HepG2 (cell line): ENCODE results near the gene LRP1-AS. TPM values are rescaled to one million over a fixed set of nuclear protein-coding genes. Genes with fewer than 3 reads are reported as not detected.

ENCODE experiments used
- ATAC-seq: fragments of 200-7000 bp; cut with Tn5 transposase; 3 replicates; pipeline ENCODE4 v1.9.1; 2020; ENCODE audit warnings: mild to moderate bottlenecking, moderate library complexity
- BruUV-seq: library from RNA; stranded (reverse); fragments of 400-500 nt; replicated peaks from 2 replicates; lab custom pipeline; 2021; lab: Mats Ljungman, UMichigan
- CTCF ChIA-PET: fragments of 300-600 bp; formaldehyde crosslinking; extraction: SDS; loops from one replicate; lab custom pipeline; 2021; ENCODE audit warnings: low total read pairs, inconsistent platforms, low intra/inter-chr PET ratio; lab: Yijun Ruan, JAX
- POLR2A ChIA-PET: fragments of 350-600 bp; sonication (Branson Sonifier 250); formaldehyde crosslinking; loops from one replicate; lab custom pipeline; 2020; ENCODE audit warnings: antibody characterized with exemption, inconsistent platforms; lab: Yijun Ruan, JAX
- DNase-seq: peaks from one replicate; pipeline ENCODE4 v3.0.0-alpha.2; 2015; ENCODE audit warnings: low spot score
- FAIRE-seq: peaks from 3 replicates; lab custom pipeline; 2011; peaks lifted over from hg19 to GRCh38; lab: Jason Lieb, UNC
- H2AFZ ChIP-seq: one replicate; pipeline ENCODE4 v1.6.1; 2011; ENCODE audit warnings: low read length, inconsistent platforms
- H3K27ac ChIP-seq: fragments of 300-600 bp; 3 replicates; pipeline ENCODE4 v1.8.0; 2011; ENCODE audit warnings: mixed run types, mild to moderate bottlenecking, mixed read lengths, low read length, inconsistent platforms; ENCODE audit not compliant: insufficient read depth; ENCODE audit errors: extremely low read length
- H3K27me3 ChIP-seq, 2 experiments: fragments of 200-600 bp in 1 of 2; 2 replicates in 1 of 2; 3 replicates in 1 of 2; pipeline versions ENCODE4 v1.6.0 to v1.8.0; 2011; ENCODE audit warnings: low read length in 2 of 2, mild to moderate bottlenecking in 2 of 2, moderate library complexity in 2 of 2, inconsistent platforms in 1 of 2; ENCODE audit not compliant: insufficient read depth in 2 of 2, control insufficient read depth in 1 of 2
- H3K36me3 ChIP-seq, 2 experiments: fragments of 200-600 bp in 1 of 2; replicated peaks in 1 of 2; 2 replicates in 1 of 2; 3 replicates in 1 of 2; pipeline versions ENCODE4 v1.5.1 to v1.8.0; 2011; ENCODE audit warnings: low read length in 2 of 2, inconsistent platforms in 1 of 2; ENCODE audit not compliant: insufficient read depth in 2 of 2, control insufficient read depth in 1 of 2
- H3K4me1 ChIP-seq: 2 replicates; pipeline ENCODE4 v1.5.1; 2012; ENCODE audit warnings: low read length, inconsistent platforms; ENCODE audit not compliant: insufficient read depth
- H3K4me2 ChIP-seq: 2 replicates; pipeline ENCODE4 v1.6.0; 2011; ENCODE audit warnings: low read depth, low read length, inconsistent platforms
- H3K4me3 ChIP-seq, 3 experiments: fragments of 200-600 bp in 1 of 3; sonication (generic), shearing (Covaris generic) in 1 of 3; replicated peaks in 1 of 3; 2 replicates each; pipeline ENCODE4 v1.5.1; 2011 to 2016; ENCODE audit warnings: low read length in 3 of 3, inconsistent platforms in 2 of 3, low read depth in 2 of 3, mild to moderate bottlenecking in 2 of 3, control low read depth in 1 of 3, mixed read lengths in 1 of 3; ENCODE audit not compliant: insufficient read depth in 1 of 3
- H3K79me2 ChIP-seq: one replicate; pipeline ENCODE4 v1.6.1; 2011; ENCODE audit warnings: low read length, inconsistent platforms; ENCODE audit not compliant: insufficient read depth
- H3K9ac ChIP-seq: 2 replicates; pipeline ENCODE4 v1.6.0; 2011; ENCODE audit warnings: mild to moderate bottlenecking, low read depth, low read length, inconsistent platforms; ENCODE audit not compliant: insufficient read depth
- H3K9me3 ChIP-seq: 2 replicates; pipeline ENCODE4 v1.5.1; 2012; ENCODE audit warnings: mild to moderate bottlenecking, low read length
- H4K20me1 ChIP-seq: 2 replicates; pipeline ENCODE4 v1.6.0; 2011; ENCODE audit warnings: inconsistent platforms, mild to moderate bottlenecking, low read length, moderate library complexity; ENCODE audit not compliant: insufficient read depth
- GATAD1 ChIP-seq: IDR thresholded peaks from 2 replicates; pipeline ENCODE4 v1.6.1; 2016; ENCODE audit warnings: missing genetic modification reagents, missing compliant biosample characterization
- GTF3A ChIP-seq: sonication (generic); formaldehyde crosslinking; conservative IDR thresholded peaks from 2 replicates; pipeline ENCODE4 v1.4.0; 2020; ENCODE audit warnings: mild to moderate bottlenecking, missing genetic modification reagents
- RBM39 ChIP-seq: fragments of 200-400 bp; formaldehyde crosslinking; IDR thresholded peaks from one replicate; pipeline ENCODE4 v1.6.1; 2018; ENCODE audit warnings: antibody characterized with exemption, mild to moderate bottlenecking, low read depth, low read length; ENCODE audit not compliant: poor library complexity, severe bottlenecking
- ZBTB49 ChIP-seq: sonication (generic); formaldehyde crosslinking; IDR thresholded peaks from 2 replicates; pipeline ENCODE4 v1.4.0; 2020; ENCODE audit warnings: missing genetic modification reagents, borderline replicate concordance
- ZNF570 ChIP-seq: sonication (generic); formaldehyde crosslinking; IDR thresholded peaks from 2 replicates; pipeline ENCODE4 v1.4.0; 2020; ENCODE audit warnings: mild to moderate bottlenecking, missing genetic modification reagents, borderline replicate concordance
- ZNF616 ChIP-seq: sonication (generic); formaldehyde crosslinking; IDR thresholded peaks from 2 replicates; pipeline ENCODE4 v1.5.0; 2020; ENCODE audit warnings: low read depth, mild to moderate bottlenecking, missing genetic modification reagents
- WGBS: methylation state at CpG from one replicate; pipeline ENCODE4 v1.1.6; 2017; ENCODE audit warnings: low lambda C conversion rate; 5-methylcytosine and 5-hydroxymethylcytosine counted together
- in situ Hi-C: cut with HindIII; loops from 2 replicates; pipeline ENCODE4 v1.10.0; 2017; ENCODE audit warnings: low pct_unique_long_range_greater_than_20kb; ENCODE audit not compliant: extremely low pct_ligation_motif_present
- intact Hi-C: fragments of 100-400 bp; cut with micrococcal nuclease; formaldehyde crosslinking; loops from one replicate; pipeline ENCODE4 v1.10.0; 2022; ENCODE audit not compliant: unreplicated experiment
- polyA plus RNA-seq, 8 experiments: library from polyadenylated mRNA; depleted of rRNA in 3 of 8; stranded (reverse) in 7 of 8; unstranded in 1 of 8; fragments of >200 nt; fragmentation: Illumina TruSeq in 4 of 8; extraction: Trizol in 4 of 8; gene quantifications; 2 replicates each; pipeline versions ENCODE4 v1.2.1 to v1.2.3, GENCODE V29; 2011 to 2016; ENCODE audit warnings: low read depth in 4 of 8, missing spikeins in 1 of 8, mixed read lengths in 1 of 8; ENCODE audit not compliant: insufficient read depth in 1 of 8
- total RNA-seq, 5 experiments: library from RNA; depleted of rRNA; stranded (reverse); fragments of >200 nt; fragmentation: Illumina TruSeq; extraction: Trizol; gene quantifications; 2 replicates each; pipeline ENCODE4 v1.2.3, GENCODE V29; 2016; ENCODE audit warnings: low read depth in 1 of 5
- TF ChIP-seq, protein P1 (sequence below): IDR thresholded peaks from 2 replicates; pipeline ENCODE4 v1.6.1; 2016; ENCODE audit warnings: low read depth, missing genetic modification reagents, missing compliant biosample characterization
- TF ChIP-seq, protein P2 (sequence below): sonication (generic); formaldehyde crosslinking; IDR thresholded peaks from 2 replicates; pipeline ENCODE4 v1.4.0; 2020; ENCODE audit warnings: low read depth, missing genetic modification reagents

LRP1-AS gene
- total and polyA plus RNA-seq, 2 of the 13 experiments (the other 11 are each of a cell fraction or from before 2014, with no cell fraction given) = 0.20 TPM; not detected in 1

DNA sequence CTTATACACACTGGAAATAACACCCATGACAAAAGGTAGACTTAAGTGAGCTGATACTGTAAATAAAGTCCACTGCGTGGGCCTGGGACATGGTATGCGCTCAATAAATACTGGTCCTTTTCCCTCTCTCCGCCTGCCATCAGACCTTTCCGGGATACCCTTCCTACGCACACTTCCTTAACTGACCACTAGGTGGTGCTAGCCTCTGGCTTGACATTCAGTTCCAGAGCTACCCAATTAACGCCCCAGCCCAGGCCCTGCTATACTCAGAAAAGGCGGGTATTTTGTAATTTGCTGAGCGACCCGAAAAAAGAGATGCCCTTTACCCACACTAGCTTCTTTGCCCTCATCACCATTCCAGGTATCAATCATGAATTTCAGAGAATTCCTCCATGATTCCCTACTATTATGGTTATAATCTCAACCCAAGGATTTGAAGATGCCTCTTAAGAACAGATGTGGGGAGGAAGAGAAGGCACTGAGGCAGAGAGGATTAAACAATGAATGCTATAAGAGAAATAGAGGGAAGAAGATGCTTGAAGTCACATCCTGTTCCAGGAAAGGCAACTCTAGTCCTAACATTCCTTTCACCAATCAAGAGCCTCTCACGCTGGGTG is 23.1 kb downstream of the LRP1-AS start:
- in situ Hi-C loops = no loop called here
- BruUV-seq = no TSS peak
- H3K9me3 ChIP-seq = no peaks in the 10 kb centered on the region
- TF ChIP-seq, protein P1, sequence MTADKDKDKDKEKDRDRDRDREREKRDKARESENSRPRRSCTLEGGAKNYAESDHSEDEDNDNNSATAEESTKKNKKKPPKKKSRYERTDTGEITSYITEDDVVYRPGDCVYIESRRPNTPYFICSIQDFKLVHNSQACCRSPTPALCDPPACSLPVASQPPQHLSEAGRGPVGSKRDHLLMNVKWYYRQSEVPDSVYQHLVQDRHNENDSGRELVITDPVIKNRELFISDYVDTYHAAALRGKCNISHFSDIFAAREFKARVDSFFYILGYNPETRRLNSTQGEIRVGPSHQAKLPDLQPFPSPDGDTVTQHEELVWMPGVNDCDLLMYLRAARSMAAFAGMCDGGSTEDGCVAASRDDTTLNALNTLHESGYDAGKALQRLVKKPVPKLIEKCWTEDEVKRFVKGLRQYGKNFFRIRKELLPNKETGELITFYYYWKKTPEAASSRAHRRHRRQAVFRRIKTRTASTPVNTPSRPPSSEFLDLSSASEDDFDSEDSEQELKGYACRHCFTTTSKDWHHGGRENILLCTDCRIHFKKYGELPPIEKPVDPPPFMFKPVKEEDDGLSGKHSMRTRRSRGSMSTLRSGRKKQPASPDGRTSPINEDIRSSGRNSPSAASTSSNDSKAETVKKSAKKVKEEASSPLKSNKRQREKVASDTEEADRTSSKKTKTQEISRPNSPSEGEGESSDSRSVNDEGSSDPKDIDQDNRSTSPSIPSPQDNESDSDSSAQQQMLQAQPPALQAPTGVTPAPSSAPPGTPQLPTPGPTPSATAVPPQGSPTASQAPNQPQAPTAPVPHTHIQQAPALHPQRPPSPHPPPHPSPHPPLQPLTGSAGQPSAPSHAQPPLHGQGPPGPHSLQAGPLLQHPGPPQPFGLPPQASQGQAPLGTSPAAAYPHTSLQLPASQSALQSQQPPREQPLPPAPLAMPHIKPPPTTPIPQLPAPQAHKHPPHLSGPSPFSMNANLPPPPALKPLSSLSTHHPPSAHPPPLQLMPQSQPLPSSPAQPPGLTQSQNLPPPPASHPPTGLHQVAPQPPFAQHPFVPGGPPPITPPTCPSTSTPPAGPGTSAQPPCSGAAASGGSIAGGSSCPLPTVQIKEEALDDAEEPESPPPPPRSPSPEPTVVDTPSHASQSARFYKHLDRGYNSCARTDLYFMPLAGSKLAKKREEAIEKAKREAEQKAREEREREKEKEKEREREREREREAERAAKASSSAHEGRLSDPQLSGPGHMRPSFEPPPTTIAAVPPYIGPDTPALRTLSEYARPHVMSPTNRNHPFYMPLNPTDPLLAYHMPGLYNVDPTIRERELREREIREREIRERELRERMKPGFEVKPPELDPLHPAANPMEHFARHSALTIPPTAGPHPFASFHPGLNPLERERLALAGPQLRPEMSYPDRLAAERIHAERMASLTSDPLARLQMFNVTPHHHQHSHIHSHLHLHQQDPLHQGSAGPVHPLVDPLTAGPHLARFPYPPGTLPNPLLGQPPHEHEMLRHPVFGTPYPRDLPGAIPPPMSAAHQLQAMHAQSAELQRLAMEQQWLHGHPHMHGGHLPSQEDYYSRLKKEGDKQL (CRISPR knock-in tag) = no peak
- 0 out of 2 replicates have a peak, but pooled peaks have one; percentile 21 for TF ChIP-seq GATAD1
- TF ChIP-seq RBM39 = no peak
- TF ChIP-seq ZBTB49 (CRISPR knock-in tag) = no peak
- TF ChIP-seq ZNF616 (CRISPR knock-in tag) = no peak
- TF ChIP-seq GTF3A = no peak
- TF ChIP-seq, protein P2, sequence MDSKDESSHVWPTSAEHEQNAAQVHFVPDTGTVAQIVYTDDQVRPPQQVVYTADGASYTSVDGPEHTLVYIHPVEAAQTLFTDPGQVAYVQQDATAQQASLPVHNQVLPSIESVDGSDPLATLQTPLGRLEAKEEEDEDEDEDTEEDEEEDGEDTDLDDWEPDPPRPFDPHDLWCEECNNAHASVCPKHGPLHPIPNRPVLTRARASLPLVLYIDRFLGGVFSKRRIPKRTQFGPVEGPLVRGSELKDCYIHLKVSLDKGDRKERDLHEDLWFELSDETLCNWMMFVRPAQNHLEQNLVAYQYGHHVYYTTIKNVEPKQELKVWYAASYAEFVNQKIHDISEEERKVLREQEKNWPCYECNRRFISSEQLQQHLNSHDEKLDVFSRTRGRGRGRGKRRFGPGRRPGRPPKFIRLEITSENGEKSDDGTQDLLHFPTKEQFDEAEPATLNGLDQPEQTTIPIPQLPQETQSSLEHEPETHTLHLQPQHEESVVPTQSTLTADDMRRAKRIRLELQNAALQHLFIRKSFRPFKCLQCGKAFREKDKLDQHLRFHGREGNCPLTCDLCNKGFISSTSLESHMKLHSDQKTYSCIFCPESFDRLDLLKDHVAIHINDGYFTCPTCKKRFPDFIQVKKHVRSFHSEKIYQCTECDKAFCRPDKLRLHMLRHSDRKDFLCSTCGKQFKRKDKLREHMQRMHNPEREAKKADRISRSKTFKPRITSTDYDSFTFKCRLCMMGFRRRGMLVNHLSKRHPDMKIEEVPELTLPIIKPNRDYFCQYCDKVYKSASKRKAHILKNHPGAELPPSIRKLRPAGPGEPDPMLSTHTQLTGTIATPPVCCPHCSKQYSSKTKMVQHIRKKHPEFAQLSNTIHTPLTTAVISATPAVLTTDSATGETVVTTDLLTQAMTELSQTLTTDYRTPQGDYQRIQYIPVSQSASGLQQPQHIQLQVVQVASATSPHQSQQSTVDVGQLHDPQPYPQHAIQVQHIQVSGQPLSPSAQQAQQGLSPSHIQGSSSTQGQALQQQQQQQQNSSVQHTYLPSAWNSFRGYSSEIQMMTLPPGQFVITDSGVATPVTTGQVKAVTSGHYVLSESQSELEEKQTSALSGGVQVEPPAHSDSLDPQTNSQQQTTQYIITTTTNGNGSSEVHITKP (CRISPR knock-in tag) = 0 out of 2 replicates have a peak, but pooled peaks have one; percentile 32
- TF ChIP-seq ZNF570 (CRISPR knock-in tag) = no peak

More for the DNA sequence above, 23.1 kb downstream of the LRP1-AS start:
- Histone ChIP-seq H3K27me3 (no peaks in the 10 kb centered on the region; a peak in 1 of 5 replicates), H3K4me3 (no peak overlapping the region), H3K4me1 (peaks cover 10% of the 10 kb centered on the region), H3K79me2 (peaks cover 7% of the 10 kb centered on the region), H3K4me2 (no peak overlapping the region), H2AFZ (no peak overlapping the region), H3K27ac (no peak overlapping the region), H4K20me1 (no peaks in the 10 kb centered on the region), H3K9ac (no peak overlapping the region), H3K36me3 (no peaks in the 10 kb centered on the region)
- DNase-seq = peak; percentile 73
- ATAC-seq = peak; percentile 49
- ChIA-PET POLR2A (interaction anchor here (0.9 to 16.0 kb wide), 7 partner anchors 9 to 59 kb away, joined by 3 to 827 read pairs (median 5); partner anchors contain the start of genes LRP1-AS and NEMP1), CTCF (interaction anchor here (2.3 to 2.7 kb wide), 3 partner anchors 48 to 59 kb away, joined by 28 to 47 read pairs (median 37); no protein-coding TSS in a partner anchor)
- intact Hi-C loops = loop anchor here (1.0 kb wide), 1 partner anchor 59 kb away; no protein-coding TSS in a partner anchor
- WGBS = 16% methylated on average over 10 of the region's 10 CpGs
- peak; percentile 92 for FAIRE-seq
